ENCODE data around the gene RTL10.

- TF ChIP-seq CTCF (conservative IDR thresholded peaks at IDR 0.05; ENCODE audit: low read depth, low read length) (no peak), EZH2 (IDR thresholded peaks at IDR 0.05; ENCODE audit: borderline replicate concordance, low read depth, low read length, poor library complexity, severe bottlenecking) (no peak)
These were observed 7.9 kb downstream of the RTL10 start for GRCh38 chr22:19846620-19847344.
